ENCODE measurements around the gene PEDS1.
A peak's percentile ranks its signal among the peaks of the same experiment; 100 is the strongest.
"Not testable (repeated sequence)": the region's sequence is repeated elsewhere in the genome, so short reads cannot be mapped to it uniquely, and the experiment has no call there.

The PEDS1 gene

DNA sequence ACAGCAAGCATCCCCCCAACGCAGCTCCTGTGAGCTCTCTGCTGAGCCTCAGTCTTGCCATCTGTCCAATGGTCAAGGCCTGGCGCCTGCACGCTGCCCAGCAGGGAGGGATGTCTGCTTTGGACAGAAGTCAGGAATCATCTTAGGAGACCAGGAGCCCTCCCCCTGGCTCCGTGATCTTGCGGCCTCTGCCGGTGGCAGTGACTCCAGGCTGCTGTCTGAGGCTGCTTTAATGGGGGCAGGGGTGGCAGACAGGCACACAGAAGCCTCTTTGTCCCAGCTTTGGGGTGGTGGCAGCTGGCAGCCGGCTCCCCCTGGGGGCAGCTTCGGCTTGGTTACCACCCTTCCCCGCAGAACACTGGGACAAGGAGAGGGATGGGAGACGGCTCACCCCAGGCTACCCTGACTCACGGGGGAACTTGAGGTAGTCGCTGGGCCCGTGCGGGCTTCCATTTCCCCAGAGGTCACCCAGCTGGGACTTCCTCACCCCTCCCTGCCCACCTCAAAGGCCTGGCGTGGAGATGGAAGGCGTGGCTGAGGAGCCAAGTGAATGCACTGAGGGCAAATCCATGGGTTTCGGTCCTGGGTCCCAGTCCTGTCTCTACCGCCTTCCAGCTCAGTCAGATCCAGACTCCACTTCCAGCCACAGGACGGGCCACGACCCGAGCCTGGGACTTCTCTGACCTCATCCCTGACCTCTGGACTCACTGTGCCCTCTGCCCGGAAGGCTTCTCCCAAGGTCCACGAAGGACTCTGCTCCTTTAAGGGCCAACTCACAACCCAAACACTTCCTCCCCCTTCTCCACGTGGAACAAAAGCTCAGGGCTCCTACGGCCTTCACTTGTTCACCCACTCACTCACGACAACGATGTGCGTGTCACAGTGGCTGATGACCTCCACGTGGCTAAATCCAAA, 14.8 kb downstream of the PEDS1 start:
- no peak overlapping the region for H3K4me3 ChIP-seq (replicated peaks; ENCODE audit: low read depth, low read length)

DNA sequence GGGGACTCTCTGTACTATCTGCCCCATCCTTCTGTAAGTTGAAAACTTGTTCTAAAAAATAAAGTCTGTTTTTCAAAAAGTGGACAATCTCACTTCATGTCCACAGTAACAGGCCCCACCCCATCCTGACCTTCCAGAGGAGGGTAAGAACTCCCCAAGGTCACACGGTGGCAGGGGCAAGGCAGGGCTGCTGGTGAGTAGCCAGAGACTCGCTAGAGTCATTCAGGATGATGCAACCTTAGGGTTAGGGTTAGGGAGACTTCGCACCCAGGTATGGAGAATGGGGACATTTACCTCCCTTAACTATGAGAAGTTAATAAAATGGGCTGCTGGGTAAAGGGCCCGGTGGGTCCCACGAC, 15.4 kb downstream of the PEDS1 start:
- no peak for DNase-seq (ENCODE audit: extremely low read depth, low read depth)
- TF ChIP-seq, protein P1, sequence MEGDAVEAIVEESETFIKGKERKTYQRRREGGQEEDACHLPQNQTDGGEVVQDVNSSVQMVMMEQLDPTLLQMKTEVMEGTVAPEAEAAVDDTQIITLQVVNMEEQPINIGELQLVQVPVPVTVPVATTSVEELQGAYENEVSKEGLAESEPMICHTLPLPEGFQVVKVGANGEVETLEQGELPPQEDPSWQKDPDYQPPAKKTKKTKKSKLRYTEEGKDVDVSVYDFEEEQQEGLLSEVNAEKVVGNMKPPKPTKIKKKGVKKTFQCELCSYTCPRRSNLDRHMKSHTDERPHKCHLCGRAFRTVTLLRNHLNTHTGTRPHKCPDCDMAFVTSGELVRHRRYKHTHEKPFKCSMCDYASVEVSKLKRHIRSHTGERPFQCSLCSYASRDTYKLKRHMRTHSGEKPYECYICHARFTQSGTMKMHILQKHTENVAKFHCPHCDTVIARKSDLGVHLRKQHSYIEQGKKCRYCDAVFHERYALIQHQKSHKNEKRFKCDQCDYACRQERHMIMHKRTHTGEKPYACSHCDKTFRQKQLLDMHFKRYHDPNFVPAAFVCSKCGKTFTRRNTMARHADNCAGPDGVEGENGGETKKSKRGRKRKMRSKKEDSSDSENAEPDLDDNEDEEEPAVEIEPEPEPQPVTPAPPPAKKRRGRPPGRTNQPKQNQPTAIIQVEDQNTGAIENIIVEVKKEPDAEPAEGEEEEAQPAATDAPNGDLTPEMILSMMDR (IDR thresholded peaks at IDR 0.05; ENCODE audit: low read depth, low read length, missing control alignments): no peak
- no peak overlapping the region for H3K4me3 ChIP-seq (replicated peaks; ENCODE audit: low read depth, low read length)

More for the DNA sequence above, 14.8 kb downstream of the PEDS1 start:
- no peak for DNase-seq (ENCODE audit: extremely low read depth, low read depth)
- TF ChIP-seq, protein P1 (IDR thresholded peaks at IDR 0.05; ENCODE audit: low read depth, low read length, missing control alignments): peak; percentile 12

DNA sequence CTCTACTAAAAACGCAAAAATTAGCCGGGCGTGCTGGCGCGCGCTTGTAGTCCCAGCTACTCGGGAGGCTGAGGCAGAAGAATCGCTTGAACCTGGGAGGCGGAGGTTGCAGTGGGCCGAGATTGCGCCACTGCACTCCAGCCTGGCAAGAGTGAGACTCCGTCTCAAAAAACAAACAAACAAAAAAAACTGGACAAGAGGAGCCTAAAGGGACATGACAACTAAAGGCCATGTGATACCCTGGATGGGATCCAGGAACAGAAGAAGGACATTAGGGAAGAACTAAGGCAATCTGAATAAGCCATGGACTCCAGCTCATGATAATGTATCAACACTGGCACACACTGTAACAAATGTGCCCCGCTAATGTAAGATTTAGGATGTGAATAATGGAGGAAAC, 15.8 kb downstream of the PEDS1 start:
- DNase-seq (ENCODE audit: extremely low read depth, low read depth): not testable (repeated sequence)

DNA sequence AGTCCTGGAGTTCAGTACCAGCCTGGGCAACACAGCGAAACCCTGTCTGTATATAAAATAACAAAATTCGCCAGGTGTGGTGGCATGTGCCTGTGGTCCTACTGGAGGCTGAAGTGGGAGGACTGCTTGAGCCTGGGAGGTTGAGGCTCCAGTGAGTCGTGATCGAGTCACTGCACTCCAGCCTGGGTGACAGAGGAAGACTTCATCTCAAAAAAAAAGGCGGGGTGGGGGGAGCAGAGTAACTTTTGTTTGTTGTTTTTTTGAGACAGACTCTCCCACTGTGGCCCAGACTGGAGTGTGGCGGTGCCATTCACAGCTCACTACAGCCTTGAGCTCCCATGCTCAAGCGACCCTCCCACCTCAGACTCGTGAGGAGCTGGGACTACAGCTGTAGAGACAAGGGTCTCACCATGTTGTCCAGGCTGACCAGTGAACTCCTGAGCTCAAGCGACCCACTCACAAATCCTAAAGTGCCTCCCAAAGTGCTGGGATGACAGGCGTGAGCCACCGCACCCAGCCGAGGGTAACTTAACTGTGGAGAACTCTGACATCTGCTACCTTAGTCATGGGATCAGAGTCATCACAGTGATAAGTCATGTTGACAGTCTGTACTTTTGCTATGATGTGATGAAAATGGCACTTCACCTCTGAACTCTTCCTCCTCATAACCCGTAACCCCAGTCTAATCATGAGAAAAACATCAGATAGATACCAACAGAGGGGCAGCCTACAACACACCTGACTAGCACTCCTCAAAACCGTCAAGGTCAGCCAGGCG, 16.5 kb downstream of the PEDS1 start:
- H3K4me3 ChIP-seq (replicated peaks; ENCODE audit: low read depth, low read length): no peak overlapping the region
- TF ChIP-seq, protein P1 (IDR thresholded peaks at IDR 0.05; ENCODE audit: low read depth, low read length, missing control alignments): no peak
- DNase-seq (ENCODE audit: extremely low read depth, low read depth): no peak

More for the DNA sequence above, 15.8 kb downstream of the PEDS1 start:
- not testable (repeated sequence) for H3K4me3 ChIP-seq (replicated peaks; ENCODE audit: low read depth, low read length)

DNA sequence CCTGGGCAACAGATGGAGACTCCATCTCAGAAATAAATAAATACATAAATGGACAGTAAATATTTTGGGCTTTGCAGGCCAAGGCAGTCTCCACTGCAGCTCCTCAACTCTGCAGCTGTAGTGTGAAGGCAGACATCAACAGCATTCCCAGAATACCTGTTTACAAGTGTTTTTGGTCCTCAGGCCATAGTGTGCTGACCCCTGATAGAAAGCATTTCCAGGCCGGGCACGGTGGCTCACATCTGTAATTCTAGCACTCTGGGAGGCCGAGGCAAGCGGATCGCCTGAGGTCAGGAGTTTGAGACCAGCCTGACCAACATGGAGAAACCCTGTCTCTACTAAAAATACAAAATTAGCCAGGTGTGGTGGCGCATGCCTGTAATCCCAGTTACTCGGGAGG, 18.4 kb downstream of the PEDS1 start:
- DNase-seq (ENCODE audit: extremely low read depth, low read depth); H3K4me3 ChIP-seq (replicated peaks; ENCODE audit: low read depth, low read length): not testable (repeated sequence)

DNA sequence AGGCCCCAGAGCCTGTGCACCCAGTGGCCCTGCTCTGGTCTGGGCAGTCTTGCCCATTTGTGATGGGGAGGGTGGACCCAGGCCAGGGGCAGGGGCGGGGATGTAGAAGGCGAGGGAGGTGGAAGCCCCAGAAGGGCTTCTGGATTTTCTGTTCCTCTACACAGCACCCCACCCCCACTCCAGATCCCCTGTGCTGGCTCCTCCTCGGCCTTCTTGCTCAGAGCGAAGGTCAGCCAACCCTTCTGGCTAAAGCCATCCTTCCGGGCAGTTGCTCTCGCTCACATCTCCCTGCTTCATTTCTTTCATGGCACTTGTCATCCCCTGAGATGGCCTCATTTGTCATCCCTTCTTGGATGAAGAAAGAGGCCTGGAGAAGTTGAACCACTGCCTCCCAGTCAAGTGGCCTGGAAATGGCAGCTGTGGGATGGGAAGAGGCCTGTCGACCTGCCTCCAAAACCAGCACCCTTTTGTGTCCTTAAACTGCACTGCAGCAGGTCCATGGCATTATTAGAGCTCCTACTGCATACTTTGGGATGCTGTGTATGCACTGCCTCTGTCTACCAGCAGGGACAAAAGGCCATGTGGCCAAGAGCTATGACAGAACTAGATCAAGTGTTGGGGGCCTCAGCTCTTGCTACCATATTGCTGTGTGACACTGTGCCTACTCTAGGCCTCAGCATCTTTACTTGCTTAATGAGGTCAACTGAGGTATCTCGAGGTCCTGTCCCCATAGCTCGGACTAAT, 19.9 kb downstream of the PEDS1 start:
- TF ChIP-seq, protein P1 (IDR thresholded peaks at IDR 0.05; ENCODE audit: low read depth, low read length, missing control alignments): peak; percentile 13
- no peak overlapping the region for H3K4me3 ChIP-seq (replicated peaks; ENCODE audit: low read depth, low read length)

DNA sequence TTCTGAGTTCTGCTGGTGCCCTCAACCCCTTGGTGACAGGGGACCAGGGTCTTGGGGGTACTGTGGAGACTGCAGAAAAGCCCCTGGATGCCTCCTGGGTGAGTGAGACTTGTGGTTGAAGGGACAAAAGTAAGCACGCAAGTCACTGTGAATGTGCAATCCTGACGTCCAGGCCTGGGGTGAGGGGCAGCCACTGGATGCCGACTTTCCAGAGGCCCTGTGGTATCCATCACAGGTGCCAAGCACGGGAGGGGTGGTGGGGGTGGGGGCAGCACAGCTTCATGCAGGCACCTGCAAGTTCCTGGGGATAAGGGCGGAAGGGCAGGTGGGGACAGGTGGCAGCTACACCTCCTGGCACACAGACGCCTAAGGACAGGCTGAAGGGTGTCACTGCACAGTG, 20.5 kb downstream of the PEDS1 start:
- DNase-seq (ENCODE audit: extremely low read depth, low read depth): no peak
- TF ChIP-seq, protein P1 (IDR thresholded peaks at IDR 0.05; ENCODE audit: low read depth, low read length, missing control alignments): no peak
- no peak overlapping the region for H3K4me3 ChIP-seq (replicated peaks; ENCODE audit: low read depth, low read length)

More for the DNA sequence above, 19.9 kb downstream of the PEDS1 start:
- DNase-seq (ENCODE audit: extremely low read depth, low read depth): no peak

All from HFF-Myc (cell line).